SU-DHL-6 (cell line): Measurements from ENCODE around the gene TMOD1.

Source experiments
- H2AFZ ChIP-seq: fragments of 200-600 bp; sonication (generic); 2 replicates; pipeline ENCODE4 v1.6.1; 2014; ENCODE audit warnings: low read depth, mild to moderate bottlenecking, moderate library complexity, mixed read lengths, antibody characterized with exemption, low read length; ENCODE audit not compliant: severe bottlenecking
- H3F3A ChIP-seq: fragments of 200-600 bp; shearing (Covaris generic); 2 replicates; pipeline ENCODE4 v1.6.0; 2016; ENCODE audit warnings: antibody characterized with exemption, mild to moderate bottlenecking; ENCODE audit not compliant: insufficient read depth
- H3K27ac ChIP-seq: fragments of 200-600 bp; sonication (generic); 2 replicates; pipeline ENCODE4 v1.5.1; 2016; ENCODE audit warnings: low read depth, mild to moderate bottlenecking, low read length, moderate library complexity, mixed read lengths
- H3K27me3 ChIP-seq: fragments of 200-600 bp; sonication (generic), shearing (Covaris generic); 2 replicates; pipeline ENCODE4 v1.6.0; 2014; ENCODE audit warnings: mild to moderate bottlenecking, low read length
- H3K36me3 ChIP-seq: fragments of 200-600 bp; sonication (generic); 2 replicates; pipeline ENCODE4 v1.6.1; 2014; ENCODE audit warnings: mild to moderate bottlenecking, low read length, mixed read lengths
- H3K4me2 ChIP-seq: fragments of 300-600, 200-600 bp; shearing (Covaris generic), sonication (generic); 2 replicates; pipeline ENCODE4 v1.6.0; 2014; ENCODE audit warnings: low read length, low read depth, mild to moderate bottlenecking; ENCODE audit not compliant: poor library complexity, severe bottlenecking
- H3K4me3 ChIP-seq: fragments of 200-600 bp; sonication (generic); 2 replicates; pipeline ENCODE4 v1.5.1; 2014; ENCODE audit warnings: antibody characterized with exemption, low read length, mild to moderate bottlenecking, mixed read lengths; ENCODE audit not compliant: insufficient read depth, poor library complexity, severe bottlenecking
- H3K79me2 ChIP-seq: fragments of 200-600 bp; sonication (generic); 2 replicates; pipeline ENCODE4 v1.6.1; 2014; ENCODE audit warnings: mild to moderate bottlenecking, low read length, moderate library complexity; ENCODE audit not compliant: insufficient read depth
- H3K9ac ChIP-seq: fragments of 200-600 bp; sonication (generic); 2 replicates; pipeline ENCODE4 v1.7.0; 2014; ENCODE audit warnings: mild to moderate bottlenecking, low read length
- H3K9me2 ChIP-seq: fragments of 200-600 bp; sonication (generic); replicated peaks from 2 replicates; pipeline ENCODE4 v1.6.1; 2014; ENCODE audit warnings: low read length; ENCODE audit not compliant: insufficient read depth
- H3K9me3 ChIP-seq: fragments of 200-600 bp; sonication (generic); 2 replicates; pipeline ENCODE4 v1.6.1; 2014; ENCODE audit warnings: low read length, mixed read lengths; ENCODE audit not compliant: insufficient read depth
- H4K20me1 ChIP-seq: fragments of 200-600 bp; sonication (generic); 2 replicates; pipeline ENCODE4 v1.6.1; 2014; ENCODE audit warnings: low read depth, mild to moderate bottlenecking, antibody characterized with exemption, low read length, moderate library complexity, mixed read lengths
- EZH2phosphoT487 ChIP-seq: fragments of 200-600 bp; sonication (generic), shearing (Covaris generic); conservative IDR thresholded peaks from 2 replicates; pipeline ENCODE4 v1.6.1; 2018; ENCODE audit warnings: mild to moderate bottlenecking, antibody characterized with exemption, low read length, moderate library complexity, mixed read lengths
- TF ChIP-seq, protein P1 (sequence below): fragments of 200-600 bp; sonication (generic); IDR thresholded peaks from one replicate; pipeline ENCODE4 v1.5.1; 2017; ENCODE audit warnings: antibody characterized with exemption, mild to moderate bottlenecking, low read length, moderate library complexity; ENCODE audit not compliant: insufficient read depth, poor library complexity, severe bottlenecking

TMOD1 gene

GRCh38 chr9:97519441-97519970 lies 18.0 kb downstream of the TMOD1 start:
- Histone ChIP-seq H3K4me2 (no peak overlapping the region), H3K27ac (no peak overlapping the region), H3F3A (no peaks in the 10 kb centered on the region), H2AFZ (no peak overlapping the region), H3K79me2 (no peaks in the 10 kb centered on the region), H3K27me3 (no peaks in the 10 kb centered on the region), H3K9me2 (no peaks in the 10 kb centered on the region), H3K9me3 (no peaks in the 10 kb centered on the region), H3K9ac (no peak overlapping the region), H3K36me3 (no peaks in the 10 kb centered on the region), H4K20me1 (no peaks in the 10 kb centered on the region), H3K4me3 (no peak overlapping the region)
- TF ChIP-seq, protein P1, sequence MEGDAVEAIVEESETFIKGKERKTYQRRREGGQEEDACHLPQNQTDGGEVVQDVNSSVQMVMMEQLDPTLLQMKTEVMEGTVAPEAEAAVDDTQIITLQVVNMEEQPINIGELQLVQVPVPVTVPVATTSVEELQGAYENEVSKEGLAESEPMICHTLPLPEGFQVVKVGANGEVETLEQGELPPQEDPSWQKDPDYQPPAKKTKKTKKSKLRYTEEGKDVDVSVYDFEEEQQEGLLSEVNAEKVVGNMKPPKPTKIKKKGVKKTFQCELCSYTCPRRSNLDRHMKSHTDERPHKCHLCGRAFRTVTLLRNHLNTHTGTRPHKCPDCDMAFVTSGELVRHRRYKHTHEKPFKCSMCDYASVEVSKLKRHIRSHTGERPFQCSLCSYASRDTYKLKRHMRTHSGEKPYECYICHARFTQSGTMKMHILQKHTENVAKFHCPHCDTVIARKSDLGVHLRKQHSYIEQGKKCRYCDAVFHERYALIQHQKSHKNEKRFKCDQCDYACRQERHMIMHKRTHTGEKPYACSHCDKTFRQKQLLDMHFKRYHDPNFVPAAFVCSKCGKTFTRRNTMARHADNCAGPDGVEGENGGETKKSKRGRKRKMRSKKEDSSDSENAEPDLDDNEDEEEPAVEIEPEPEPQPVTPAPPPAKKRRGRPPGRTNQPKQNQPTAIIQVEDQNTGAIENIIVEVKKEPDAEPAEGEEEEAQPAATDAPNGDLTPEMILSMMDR = no peak
- TF ChIP-seq EZH2phosphoT487 = no peak

GRCh38 chr9:97521576-97522333 lies 20.3 kb downstream of the TMOD1 start:
- Histone ChIP-seq H3K9ac (no peak overlapping the region), H4K20me1 (no peaks in the 10 kb centered on the region), H3K27me3 (no peaks in the 10 kb centered on the region), H3K9me2 (no peaks in the 10 kb centered on the region), H3K79me2 (no peaks in the 10 kb centered on the region), H3K4me2 (no peak overlapping the region), H2AFZ (no peak overlapping the region), H3K27ac (no peak overlapping the region), H3K36me3 (no peaks in the 10 kb centered on the region), H3F3A (no peaks in the 10 kb centered on the region), H3K9me3 (no peaks in the 10 kb centered on the region), H3K4me3 (no peak overlapping the region)
- TF ChIP-seq, protein P1 = no peak
- no peak for TF ChIP-seq EZH2phosphoT487

DNA sequence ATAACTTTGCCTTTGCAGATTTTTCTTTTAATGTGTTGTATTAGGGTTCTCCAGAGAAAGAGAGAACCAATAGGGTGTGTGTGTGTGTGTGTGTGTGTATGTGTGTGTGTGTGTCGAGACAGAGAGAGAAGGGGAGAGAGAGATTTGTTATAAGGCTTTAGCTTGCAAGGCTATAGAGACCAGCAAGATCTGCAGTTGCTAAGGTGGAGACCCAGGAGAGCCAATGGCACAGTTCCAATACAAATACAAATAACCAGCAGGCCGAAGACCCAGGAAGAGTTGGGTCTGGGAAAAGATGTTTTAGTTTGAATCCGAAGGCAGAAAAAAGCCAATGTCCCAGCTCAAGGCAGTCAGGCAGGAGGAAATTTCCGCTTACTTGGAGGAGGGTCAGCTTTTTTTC lies 23.0 kb downstream of the TMOD1 start:
- Histone ChIP-seq H3K27ac (no peak overlapping the region), H3K9ac (no peak overlapping the region), H3K79me2 (no peaks in the 10 kb centered on the region), H3K4me3 (no peak overlapping the region), H3K9me2 (no peaks in the 10 kb centered on the region), H3K27me3 (no peaks in the 10 kb centered on the region), H3K9me3 (no peaks in the 10 kb centered on the region), H3F3A (no peaks in the 10 kb centered on the region), H3K36me3 (no peaks in the 10 kb centered on the region), H2AFZ (no peak overlapping the region), H4K20me1 (no peaks in the 10 kb centered on the region), H3K4me2 (no peak overlapping the region)
- TF ChIP-seq, protein P1 = no peak
- TF ChIP-seq EZH2phosphoT487 = no peak
